Putamen (tissue), 1 donor: ENCODE data around the gene SPTBN2.

ENCODE experiments used
- DNase-seq: peaks from one replicate; pipeline ENCODE4 v3.0.0-alpha.2; 2016; ENCODE audit warnings: low spot score

SPTBN2 gene

GRCh38 chr11:66701432-66702240, 27.4 kb downstream of the SPTBN2 start:
- no peak for DNase-seq

- no peak for DNase-seq
These were observed 28.3 kb downstream of the SPTBN2 start for GRCh38 chr11:66700742-66701141.

- no peak for DNase-seq
These were observed 28.7 kb downstream of the SPTBN2 start for GRCh38 chr11:66700337-66700736.

GRCh38 chr11:66698491-66698890, 30.5 kb downstream of the SPTBN2 start:
- no peak for DNase-seq

GRCh38 chr11:66697988-66698387, 31.0 kb downstream of the SPTBN2 start:
- DNase-seq = no peak

- no peak for DNase-seq
These were observed 32.9 kb downstream of the SPTBN2 start for GRCh38 chr11:66696146-66696545.

- DNase-seq = peak; percentile 77
These were observed 34.2 kb downstream of the SPTBN2 start for GRCh38 chr11:66694732-66695207.

GRCh38 chr11:66694056-66694410, 35.0 kb downstream of the SPTBN2 start:
- DNase-seq = no peak

- DNase-seq = no peak
These were observed 35.5 kb downstream of the SPTBN2 start for GRCh38 chr11:66693356-66694055.

- DNase-seq = no peak
These were observed 36.1 kb downstream of the SPTBN2 start for GRCh38 chr11:66692871-66693331.

GRCh38 chr11:66692446-66692845, 36.6 kb downstream of the SPTBN2 start:
- no peak for DNase-seq

- no peak for DNase-seq
These were observed 37.6 kb downstream of the SPTBN2 start for GRCh38 chr11:66691311-66691980.

- DNase-seq = no peak
These were observed 39.1 kb downstream of the SPTBN2 start for GRCh38 chr11:66689661-66690590.

GRCh38 chr11:66688561-66689534, 40.2 kb downstream of the SPTBN2 start:
- DNase-seq = no peak

- peak; percentile 43 for DNase-seq
These were observed 41.2 kb downstream of the SPTBN2 start for GRCh38 chr11:66687831-66688281.

- no peak for DNase-seq
These were observed 41.9 kb downstream of the SPTBN2 start for GRCh38 chr11:66686801-66687750.

- DNase-seq = no peak
These were observed 42.8 kb downstream of the SPTBN2 start for GRCh38 chr11:66686100-66686785.

- no peak for DNase-seq
These were observed 43.5 kb downstream of the SPTBN2 start for GRCh38 chr11:66685276-66686099.
